ENCODE data around the gene SKP1. TPM values are rescaled to one million over a fixed set of nuclear protein-coding genes. Genes with fewer than 3 reads are reported as not detected.

SKP1 gene
- total and polyA plus RNA-seq, 4 donors, result 129 to 407 (median 253) TPM

GRCh38 chr5:134103998-134104654 is 72.6 kb downstream of the SKP1 start:
- WGBS, result 92% methylated on average over 11 of the region's 11 CpGs

GRCh38 chr5:134103397-134103796 is 73.4 kb downstream of the SKP1 start:
- no peaks in the 10 kb centered on the region for H3K36me3 ChIP-seq (ENCODE audit: control insufficient read depth in 4 of 4, insufficient read depth in 3 of 4, low read depth in 1 of 4, low read length in 3 of 4)
- no peak overlapping the region for H3K4me3 ChIP-seq (ENCODE audit: low read depth in 1 of 3, low read length in 3 of 3)
- 88% methylated on average over 9 of the region's 9 CpGs for WGBS
- H3K9me3 ChIP-seq (ENCODE audit: control insufficient read depth in 4 of 4, low read length in 3 of 4), result no peaks in the 10 kb centered on the region
- no peak for DNase-seq (ENCODE audit: low spot score)
- no peak overlapping the region for H3K27ac ChIP-seq (ENCODE audit: low read depth in 1 of 2, low read length in 2 of 2)
- no peaks in the 10 kb centered on the region for H3K27me3 ChIP-seq (ENCODE audit: control insufficient read depth in 4 of 4, insufficient read depth in 4 of 4, low read length in 3 of 4)
- no peak for TF ChIP-seq FOXA2 (IDR thresholded peaks at IDR 0.05)
- TF ChIP-seq, protein P1, sequence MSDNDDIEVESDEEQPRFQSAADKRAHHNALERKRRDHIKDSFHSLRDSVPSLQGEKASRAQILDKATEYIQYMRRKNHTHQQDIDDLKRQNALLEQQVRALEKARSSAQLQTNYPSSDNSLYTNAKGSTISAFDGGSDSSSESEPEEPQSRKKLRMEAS (IDR thresholded peaks at IDR 0.05), result no peak
- TF ChIP-seq, protein P2, sequence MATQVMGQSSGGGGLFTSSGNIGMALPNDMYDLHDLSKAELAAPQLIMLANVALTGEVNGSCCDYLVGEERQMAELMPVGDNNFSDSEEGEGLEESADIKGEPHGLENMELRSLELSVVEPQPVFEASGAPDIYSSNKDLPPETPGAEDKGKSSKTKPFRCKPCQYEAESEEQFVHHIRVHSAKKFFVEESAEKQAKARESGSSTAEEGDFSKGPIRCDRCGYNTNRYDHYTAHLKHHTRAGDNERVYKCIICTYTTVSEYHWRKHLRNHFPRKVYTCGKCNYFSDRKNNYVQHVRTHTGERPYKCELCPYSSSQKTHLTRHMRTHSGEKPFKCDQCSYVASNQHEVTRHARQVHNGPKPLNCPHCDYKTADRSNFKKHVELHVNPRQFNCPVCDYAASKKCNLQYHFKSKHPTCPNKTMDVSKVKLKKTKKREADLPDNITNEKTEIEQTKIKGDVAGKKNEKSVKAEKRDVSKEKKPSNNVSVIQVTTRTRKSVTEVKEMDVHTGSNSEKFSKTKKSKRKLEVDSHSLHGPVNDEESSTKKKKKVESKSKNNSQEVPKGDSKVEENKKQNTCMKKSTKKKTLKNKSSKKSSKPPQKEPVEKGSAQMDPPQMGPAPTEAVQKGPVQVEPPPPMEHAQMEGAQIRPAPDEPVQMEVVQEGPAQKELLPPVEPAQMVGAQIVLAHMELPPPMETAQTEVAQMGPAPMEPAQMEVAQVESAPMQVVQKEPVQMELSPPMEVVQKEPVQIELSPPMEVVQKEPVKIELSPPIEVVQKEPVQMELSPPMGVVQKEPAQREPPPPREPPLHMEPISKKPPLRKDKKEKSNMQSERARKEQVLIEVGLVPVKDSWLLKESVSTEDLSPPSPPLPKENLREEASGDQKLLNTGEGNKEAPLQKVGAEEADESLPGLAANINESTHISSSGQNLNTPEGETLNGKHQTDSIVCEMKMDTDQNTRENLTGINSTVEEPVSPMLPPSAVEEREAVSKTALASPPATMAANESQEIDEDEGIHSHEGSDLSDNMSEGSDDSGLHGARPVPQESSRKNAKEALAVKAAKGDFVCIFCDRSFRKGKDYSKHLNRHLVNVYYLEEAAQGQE (IDR thresholded peaks at IDR 0.05), result no peak
- no peak for TF ChIP-seq RXRA (IDR thresholded peaks at IDR 0.05)
- TF ChIP-seq GABPA (IDR thresholded peaks at IDR 0.05 in 1 of 2, conservative IDR thresholded peaks at IDR 0.05 in 1 of 2), result no peak
- TF ChIP-seq JUND (IDR thresholded peaks at IDR 0.05), result no peak
- no peak for TF ChIP-seq RAD21 (IDR thresholded peaks at IDR 0.05)
- no peak for TF ChIP-seq ATF3 (IDR thresholded peaks at IDR 0.05)
- no peak for TF ChIP-seq HNF4G (IDR thresholded peaks at IDR 0.05)
- H3K9ac ChIP-seq (ENCODE audit: low read depth in 1 of 2, low read length in 2 of 2), result no peak overlapping the region
- H3K4me1 ChIP-seq (ENCODE audit: control insufficient read depth in 4 of 4, insufficient read depth in 4 of 4, low read length in 3 of 4), result peaks cover 7 to 18% (median 13%) of the 10 kb centered on the region in 4 donors

More at GRCh38 chr5:134103998-134104654, 72.6 kb downstream of the SKP1 start:
- H3K4me1 ChIP-seq (ENCODE audit: control insufficient read depth in 4 of 4, insufficient read depth in 4 of 4, low read length in 3 of 4), result peaks cover 6 to 11% (median 10%) of the 10 kb centered on the region in 4 donors
- no peaks in the 10 kb centered on the region for H3K27me3 ChIP-seq (ENCODE audit: control insufficient read depth in 4 of 4, insufficient read depth in 4 of 4, low read length in 3 of 4)
- H3K9me3 ChIP-seq (ENCODE audit: control insufficient read depth in 4 of 4, low read length in 3 of 4), result no peaks in the 10 kb centered on the region
- no peak for DNase-seq (ENCODE audit: low spot score)
- no peak overlapping the region for H3K9ac ChIP-seq (ENCODE audit: low read depth in 1 of 2, low read length in 2 of 2)
- no peaks in the 10 kb centered on the region for H3K36me3 ChIP-seq (ENCODE audit: control insufficient read depth in 4 of 4, insufficient read depth in 3 of 4, low read depth in 1 of 4, low read length in 3 of 4)
- no peak overlapping the region for H3K4me3 ChIP-seq (ENCODE audit: low read depth in 1 of 3, low read length in 3 of 3)
- no peak overlapping the region for H3K27ac ChIP-seq (ENCODE audit: low read depth in 1 of 2, low read length in 2 of 2)
- TF ChIP-seq, protein P1 (IDR thresholded peaks at IDR 0.05), result no peak
- no peak for TF ChIP-seq NR2F2 (IDR thresholded peaks at IDR 0.05)

GRCh38 chr5:134101686-134102439 is 74.9 kb downstream of the SKP1 start:
- no peaks in the 10 kb centered on the region for H3K27me3 ChIP-seq (ENCODE audit: control insufficient read depth in 4 of 4, insufficient read depth in 4 of 4, low read length in 3 of 4)
- H3K4me3 ChIP-seq (ENCODE audit: low read depth in 1 of 3, low read length in 3 of 3), result no peak overlapping the region
- TF ChIP-seq JUND (IDR thresholded peaks at IDR 0.05) (no peak), NR2F2 (IDR thresholded peaks at IDR 0.05) (no peak), RXRA (IDR thresholded peaks at IDR 0.05) (no peak), GABPA (IDR thresholded peaks at IDR 0.05 in 1 of 2, conservative IDR thresholded peaks at IDR 0.05 in 1 of 2) (no peak), RAD21 (IDR thresholded peaks at IDR 0.05) (peak; percentile 69 to 79)
- TF ChIP-seq, protein P3, sequence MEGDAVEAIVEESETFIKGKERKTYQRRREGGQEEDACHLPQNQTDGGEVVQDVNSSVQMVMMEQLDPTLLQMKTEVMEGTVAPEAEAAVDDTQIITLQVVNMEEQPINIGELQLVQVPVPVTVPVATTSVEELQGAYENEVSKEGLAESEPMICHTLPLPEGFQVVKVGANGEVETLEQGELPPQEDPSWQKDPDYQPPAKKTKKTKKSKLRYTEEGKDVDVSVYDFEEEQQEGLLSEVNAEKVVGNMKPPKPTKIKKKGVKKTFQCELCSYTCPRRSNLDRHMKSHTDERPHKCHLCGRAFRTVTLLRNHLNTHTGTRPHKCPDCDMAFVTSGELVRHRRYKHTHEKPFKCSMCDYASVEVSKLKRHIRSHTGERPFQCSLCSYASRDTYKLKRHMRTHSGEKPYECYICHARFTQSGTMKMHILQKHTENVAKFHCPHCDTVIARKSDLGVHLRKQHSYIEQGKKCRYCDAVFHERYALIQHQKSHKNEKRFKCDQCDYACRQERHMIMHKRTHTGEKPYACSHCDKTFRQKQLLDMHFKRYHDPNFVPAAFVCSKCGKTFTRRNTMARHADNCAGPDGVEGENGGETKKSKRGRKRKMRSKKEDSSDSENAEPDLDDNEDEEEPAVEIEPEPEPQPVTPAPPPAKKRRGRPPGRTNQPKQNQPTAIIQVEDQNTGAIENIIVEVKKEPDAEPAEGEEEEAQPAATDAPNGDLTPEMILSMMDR (IDR thresholded peaks at IDR 0.05; ENCODE audit: low read depth, low read length, missing input control), result peak; percentile 83
- TF ChIP-seq, protein P4, sequence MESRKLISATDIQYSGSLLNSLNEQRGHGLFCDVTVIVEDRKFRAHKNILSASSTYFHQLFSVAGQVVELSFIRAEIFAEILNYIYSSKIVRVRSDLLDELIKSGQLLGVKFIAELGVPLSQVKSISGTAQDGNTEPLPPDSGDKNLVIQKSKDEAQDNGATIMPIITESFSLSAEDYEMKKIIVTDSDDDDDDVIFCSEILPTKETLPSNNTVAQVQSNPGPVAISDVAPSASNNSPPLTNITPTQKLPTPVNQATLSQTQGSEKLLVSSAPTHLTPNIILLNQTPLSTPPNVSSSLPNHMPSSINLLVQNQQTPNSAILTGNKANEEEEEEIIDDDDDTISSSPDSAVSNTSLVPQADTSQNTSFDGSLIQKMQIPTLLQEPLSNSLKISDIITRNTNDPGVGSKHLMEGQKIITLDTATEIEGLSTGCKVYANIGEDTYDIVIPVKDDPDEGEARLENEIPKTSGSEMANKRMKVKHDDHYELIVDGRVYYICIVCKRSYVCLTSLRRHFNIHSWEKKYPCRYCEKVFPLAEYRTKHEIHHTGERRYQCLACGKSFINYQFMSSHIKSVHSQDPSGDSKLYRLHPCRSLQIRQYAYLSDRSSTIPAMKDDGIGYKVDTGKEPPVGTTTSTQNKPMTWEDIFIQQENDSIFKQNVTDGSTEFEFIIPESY (IDR thresholded peaks at IDR 0.05), result no peak
- H3K9ac ChIP-seq (ENCODE audit: low read depth in 1 of 2, low read length in 2 of 2), result no peak overlapping the region
- peak; percentile 84 for DNase-seq (ENCODE audit: low spot score)
- H3K36me3 ChIP-seq (ENCODE audit: control insufficient read depth in 4 of 4, insufficient read depth in 3 of 4, low read depth in 1 of 4, low read length in 3 of 4), result no peaks in the 10 kb centered on the region
- H3K9me3 ChIP-seq (ENCODE audit: control insufficient read depth in 4 of 4, low read length in 3 of 4), result no peaks in the 10 kb centered on the region
- H3K27ac ChIP-seq (ENCODE audit: low read depth in 1 of 2, low read length in 2 of 2), result no peak overlapping the region
- peaks cover 10 to 18% (median 13%) of the 10 kb centered on the region in 4 donors for H3K4me1 ChIP-seq (ENCODE audit: control insufficient read depth in 4 of 4, insufficient read depth in 4 of 4, low read length in 3 of 4)
- 50% methylated on average over 20 of the region's 20 CpGs for WGBS

Data from liver (tissue), 9 donors.